Suprapubic skin (tissue), 4 donors: ENCODE results near the gene CARM1. TPM values are rescaled to one million over a fixed set of nuclear protein-coding genes. Genes with fewer than 3 reads are reported as not detected.

Experiments
- DNase-seq, 2 donors: peaks; one replicate each; pipeline ENCODE4 v3.0.0-alpha.2; 2019; ENCODE audit warnings: low spot score in 2 of 2
- H3K27ac ChIP-seq: fragments of 200-600 bp; sonication (generic); one replicate; pipeline ENCODE4 v1.5.1; 2019
- H3K27me3 ChIP-seq: fragments of 200-600 bp; sonication (generic); one replicate; pipeline ENCODE4 v1.5.1; 2019
- H3K36me3 ChIP-seq: fragments of 200-600 bp; sonication (generic); one replicate; pipeline ENCODE4 v1.5.1; 2019
- H3K4me1 ChIP-seq: fragments of 200-600 bp; sonication (generic); one replicate; pipeline ENCODE4 v1.5.1; 2019
- H3K4me3 ChIP-seq: fragments of 200-600 bp; sonication (generic); one replicate; pipeline ENCODE4 v1.5.1; 2019; ENCODE audit warnings: mild to moderate bottlenecking
- H3K9me3 ChIP-seq: fragments of 200-600 bp; sonication (generic); one replicate; pipeline ENCODE4 v1.5.1; 2019
- EP300 ChIP-seq: sonication (generic); formaldehyde crosslinking; IDR thresholded peaks from one replicate; pipeline ENCODE4 v1.6.1; 2017; ENCODE audit warnings: antibody characterized with exemption
- POLR2A ChIP-seq, 2 donors: fragments of 450-650 bp; IDR thresholded peaks; one replicate each; pipeline ENCODE4 v1.6.1; 2017; ENCODE audit warnings: antibody characterized with exemption in 2 of 2, mild to moderate bottlenecking in 2 of 2, moderate library complexity in 2 of 2
- POLR2AphosphoS5 ChIP-seq, 3 donors: sonication (generic); formaldehyde crosslinking; IDR thresholded peaks; one replicate each; pipeline ENCODE4 v1.6.1; 2017; ENCODE audit warnings: antibody characterized with exemption in 3 of 3
- WGBS: methylation state at CpG from one replicate; pipeline ENCODE4 v1.1.5; 2018; 5-methylcytosine and 5-hydroxymethylcytosine counted together
- total RNA-seq, 4 donors: library from RNA; depleted of rRNA; stranded (reverse); fragments of >200 nt; gene quantifications; one replicate each; pipeline ENCODE4 v1.1.0, GENCODE V29; 2016
- TF ChIP-seq, protein P1 (sequence below), 2 donors: fragments of 200-600 bp in 1 of 2; fragments of 450-650 bp in 1 of 2; sonication (generic) in 1 of 2; IDR thresholded peaks; one replicate each; pipeline ENCODE4 v1.5.1; 2016 to 2019; ENCODE audit warnings: antibody characterized with exemption in 2 of 2, mild to moderate bottlenecking in 1 of 2, moderate library complexity in 1 of 2

The CARM1 gene
- total RNA-seq, 4 donors from 2014 or later: 19.8 to 26.6 (median 23.2) TPM

GRCh38 chr19:10968527-10969135, 97.3 kb downstream of the CARM1 start:
- Histone ChIP-seq H3K27me3 (no peaks in the 10 kb centered on the region), H3K27ac (peak overlapping the region; percentile 34), H3K4me1 (peaks cover 23% of the 10 kb centered on the region), H3K36me3 (no peaks in the 10 kb centered on the region), H3K4me3 (no peak overlapping the region), H3K9me3 (no peaks in the 10 kb centered on the region)
- WGBS: 55% methylated on average over 10 of the region's 10 CpGs
- no peak for DNase-seq
- TF ChIP-seq POLR2AphosphoS5 (IDR thresholded peaks at IDR 0.05): no peak
- TF ChIP-seq, protein P1, sequence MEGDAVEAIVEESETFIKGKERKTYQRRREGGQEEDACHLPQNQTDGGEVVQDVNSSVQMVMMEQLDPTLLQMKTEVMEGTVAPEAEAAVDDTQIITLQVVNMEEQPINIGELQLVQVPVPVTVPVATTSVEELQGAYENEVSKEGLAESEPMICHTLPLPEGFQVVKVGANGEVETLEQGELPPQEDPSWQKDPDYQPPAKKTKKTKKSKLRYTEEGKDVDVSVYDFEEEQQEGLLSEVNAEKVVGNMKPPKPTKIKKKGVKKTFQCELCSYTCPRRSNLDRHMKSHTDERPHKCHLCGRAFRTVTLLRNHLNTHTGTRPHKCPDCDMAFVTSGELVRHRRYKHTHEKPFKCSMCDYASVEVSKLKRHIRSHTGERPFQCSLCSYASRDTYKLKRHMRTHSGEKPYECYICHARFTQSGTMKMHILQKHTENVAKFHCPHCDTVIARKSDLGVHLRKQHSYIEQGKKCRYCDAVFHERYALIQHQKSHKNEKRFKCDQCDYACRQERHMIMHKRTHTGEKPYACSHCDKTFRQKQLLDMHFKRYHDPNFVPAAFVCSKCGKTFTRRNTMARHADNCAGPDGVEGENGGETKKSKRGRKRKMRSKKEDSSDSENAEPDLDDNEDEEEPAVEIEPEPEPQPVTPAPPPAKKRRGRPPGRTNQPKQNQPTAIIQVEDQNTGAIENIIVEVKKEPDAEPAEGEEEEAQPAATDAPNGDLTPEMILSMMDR (IDR thresholded peaks at IDR 0.05): peak in 1 of 2 donors; percentile 2

GRCh38 chr19:10971107-10971726, 99.9 kb downstream of the CARM1 start:
- 88% methylated on average over 8 of the region's 8 CpGs for WGBS
- Histone ChIP-seq H3K4me1 (peaks cover 29% of the 10 kb centered on the region), H3K36me3 (no peaks in the 10 kb centered on the region), H3K27ac (no peak overlapping the region), H3K27me3 (no peaks in the 10 kb centered on the region), H3K9me3 (no peaks in the 10 kb centered on the region), H3K4me3 (no peak overlapping the region)
- no peak for TF ChIP-seq POLR2A (IDR thresholded peaks at IDR 0.05)
- TF ChIP-seq, protein P1 (IDR thresholded peaks at IDR 0.05): no peak
- no peak for TF ChIP-seq EP300
- TF ChIP-seq POLR2AphosphoS5 (IDR thresholded peaks at IDR 0.05): no peak
- DNase-seq: no peak

Other genes starting within 250 kb of the CARM1 start
- gene SLC44A2, start 246.0 kb upstream of the CARM1 start, total RNA-seq: 100 to 1,000 TPM in 1 of 4 donors, 10 to 100 TPM in 3; 59.1 to 108 (median 94.5) TPM
- gene ILF3, start 217.2 kb upstream of the CARM1 start, total RNA-seq: 100 to 1,000 TPM; 114 to 280 (median 132) TPM
- gene QTRT1, start 170.1 kb upstream of the CARM1 start, total RNA-seq: 10 to 100 TPM; 34.4 to 57.2 (median 40.2) TPM
- 100 to 1,000 TPM; 135 to 322 (median 173) TPM for gene DNM2, start 153.5 kb upstream of the CARM1 start, total RNA-seq
- gene TMED1, start 35.3 kb upstream of the CARM1 start, total RNA-seq: 10 to 100 TPM in 3 of 4 donors, 1 to 10 TPM in 1; 8.9 to 26.2 (median 20.4) TPM
- gene C19orf38, start 23.1 kb upstream of the CARM1 start, total RNA-seq: 1 to 10 TPM in 1 of 4 donors, not detected in 3; 1.7 TPM
- gene YIPF2, start 57.1 kb downstream of the CARM1 start, total RNA-seq: 10 to 100 TPM; 32.4 to 68.0 (median 50.2) TPM
- 10 to 100 TPM; 25.7 to 36.3 (median 33.0) TPM for gene TIMM29, start 57.3 kb downstream of the CARM1 start, total RNA-seq
- gene SMARCA4, start 89.5 kb downstream of the CARM1 start, total RNA-seq: 100 to 1,000 TPM in 2 of 4 donors, 10 to 100 TPM in 2; 85.2 to 142 (median 101) TPM
- 100 to 1,000 TPM in 2 of 4 donors, 10 to 100 TPM in 2; 48.1 to 174 (median 119) TPM for gene LDLR, start 217.9 kb downstream of the CARM1 start, total RNA-seq